Measurements from ENCODE around the gene TBL1X. TPM values are rescaled to one million over a fixed set of nuclear protein-coding genes. Genes with fewer than 3 reads are reported as not detected.

The TBL1X gene
- total RNA-seq, 1 experiment from 2014 or later = 15.0 TPM

DNA sequence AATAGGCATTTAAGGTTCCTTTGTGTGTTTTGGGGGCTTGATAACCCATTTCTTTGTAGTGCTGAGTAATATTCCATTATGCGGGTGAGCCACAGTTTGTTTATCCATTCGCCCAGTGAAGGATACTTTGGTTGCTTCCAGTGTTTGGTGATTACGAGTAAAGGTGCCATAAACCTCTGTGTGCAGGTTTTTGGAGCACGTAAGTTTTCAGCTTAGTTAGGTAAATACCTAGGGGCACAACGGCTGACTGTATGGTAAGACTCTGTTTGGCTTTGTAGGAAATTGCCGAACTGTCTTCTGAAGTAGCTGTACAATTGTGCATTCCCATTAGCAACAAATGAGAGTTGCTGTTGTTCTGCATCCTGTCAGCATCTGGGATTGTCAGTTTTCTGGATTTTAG is 3.8 kb upstream of the TBL1X start:
- CTCF ChIA-PET = interaction anchor here (0.5 kb wide), 1 partner anchor 73 kb away, joined by 4 read pairs; no protein-coding TSS in a partner anchor

DNA sequence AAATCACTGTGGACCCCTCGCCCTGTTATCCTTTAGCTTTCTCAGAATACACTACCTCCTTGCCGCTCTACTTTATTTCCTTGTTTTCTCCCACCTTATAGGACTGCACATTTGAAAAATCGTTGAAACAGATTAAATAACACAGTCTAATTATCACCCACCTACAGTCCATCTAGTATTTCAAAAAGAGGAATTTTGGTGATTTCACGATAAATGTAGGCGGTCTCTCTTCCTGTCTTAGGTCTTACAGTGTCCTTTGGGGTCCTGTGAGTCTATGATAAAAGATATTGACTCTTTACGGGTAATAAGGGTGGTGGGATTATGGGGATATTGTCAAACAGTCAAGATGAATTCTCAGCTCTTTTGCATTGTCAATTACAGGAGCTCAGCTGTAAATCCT is 2.4 kb upstream of the TBL1X start:
- ChIA-PET CTCF (interaction anchor here (0.6 to 1.2 kb wide), 2 partner anchors 10 to 115 kb away, joined by 3 read pairs; no protein-coding TSS in a partner anchor), POLR2A (interaction anchor here (0.6 to 1.3 kb wide), 3 partner anchors 16 to 1521 kb away, joined by 3 read pairs; no protein-coding TSS in a partner anchor)
- no TSS peak for BruUV-seq (replicated peaks)
- Mint-ChIP-seq H3K4me1 (ENCODE audit: insufficient read depth, unreplicated experiment) (peaks cover 14% of the 10 kb centered on the region), H3K4me3 (ENCODE audit: unreplicated experiment) (no peak overlapping the region), H3K27me3 (ENCODE audit: insufficient read depth, unreplicated experiment) (no peaks in the 10 kb centered on the region), H3K9me3 (ENCODE audit: unreplicated experiment) (no peaks in the 10 kb centered on the region), H3K27ac (ENCODE audit: low read depth, unreplicated experiment) (peak overlapping the region; percentile 30), H3K36me3 (ENCODE audit: insufficient read depth, unreplicated experiment) (peaks cover 6% of the 10 kb centered on the region)
- intact Hi-C loops (cut with micrococcal nuclease) = loop anchor here (2.0 kb wide), 3 partner anchors 110 to 492 kb away; no protein-coding TSS in a partner anchor
- DNase-seq (ENCODE audit: unreplicated experiment) = no peak
- TF ChIP-seq, protein P1, sequence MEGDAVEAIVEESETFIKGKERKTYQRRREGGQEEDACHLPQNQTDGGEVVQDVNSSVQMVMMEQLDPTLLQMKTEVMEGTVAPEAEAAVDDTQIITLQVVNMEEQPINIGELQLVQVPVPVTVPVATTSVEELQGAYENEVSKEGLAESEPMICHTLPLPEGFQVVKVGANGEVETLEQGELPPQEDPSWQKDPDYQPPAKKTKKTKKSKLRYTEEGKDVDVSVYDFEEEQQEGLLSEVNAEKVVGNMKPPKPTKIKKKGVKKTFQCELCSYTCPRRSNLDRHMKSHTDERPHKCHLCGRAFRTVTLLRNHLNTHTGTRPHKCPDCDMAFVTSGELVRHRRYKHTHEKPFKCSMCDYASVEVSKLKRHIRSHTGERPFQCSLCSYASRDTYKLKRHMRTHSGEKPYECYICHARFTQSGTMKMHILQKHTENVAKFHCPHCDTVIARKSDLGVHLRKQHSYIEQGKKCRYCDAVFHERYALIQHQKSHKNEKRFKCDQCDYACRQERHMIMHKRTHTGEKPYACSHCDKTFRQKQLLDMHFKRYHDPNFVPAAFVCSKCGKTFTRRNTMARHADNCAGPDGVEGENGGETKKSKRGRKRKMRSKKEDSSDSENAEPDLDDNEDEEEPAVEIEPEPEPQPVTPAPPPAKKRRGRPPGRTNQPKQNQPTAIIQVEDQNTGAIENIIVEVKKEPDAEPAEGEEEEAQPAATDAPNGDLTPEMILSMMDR (IDR thresholded peaks at IDR 0.05; ENCODE audit: unreplicated experiment) = no peak

More for the DNA sequence above, 3.8 kb upstream of the TBL1X start:
- POLR2A ChIA-PET = interaction anchor here (0.6 to 1.0 kb wide), 2 partner anchors 117 to 224 kb away, joined by 3 to 4 read pairs; no protein-coding TSS in a partner anchor
- no peak overlapping the region for H3K27ac Mint-ChIP-seq (ENCODE audit: low read depth, unreplicated experiment)
- BruUV-seq (replicated peaks) = no TSS peak
- intact Hi-C loops (cut with micrococcal nuclease) = no loop called here
- H3K9me3 Mint-ChIP-seq (ENCODE audit: unreplicated experiment) = no peaks in the 10 kb centered on the region
- TF ChIP-seq, protein P1 (IDR thresholded peaks at IDR 0.05; ENCODE audit: unreplicated experiment) = no peak
- H3K4me3 Mint-ChIP-seq (ENCODE audit: unreplicated experiment) = no peak overlapping the region
- peaks cover 6% of the 10 kb centered on the region for H3K36me3 Mint-ChIP-seq (ENCODE audit: insufficient read depth, unreplicated experiment)
- DNase-seq (ENCODE audit: unreplicated experiment) = no peak
- H3K27me3 Mint-ChIP-seq (ENCODE audit: insufficient read depth, unreplicated experiment) = no peaks in the 10 kb centered on the region
- H3K4me1 Mint-ChIP-seq (ENCODE audit: insufficient read depth, unreplicated experiment) = peaks cover 14% of the 10 kb centered on the region

DNA sequence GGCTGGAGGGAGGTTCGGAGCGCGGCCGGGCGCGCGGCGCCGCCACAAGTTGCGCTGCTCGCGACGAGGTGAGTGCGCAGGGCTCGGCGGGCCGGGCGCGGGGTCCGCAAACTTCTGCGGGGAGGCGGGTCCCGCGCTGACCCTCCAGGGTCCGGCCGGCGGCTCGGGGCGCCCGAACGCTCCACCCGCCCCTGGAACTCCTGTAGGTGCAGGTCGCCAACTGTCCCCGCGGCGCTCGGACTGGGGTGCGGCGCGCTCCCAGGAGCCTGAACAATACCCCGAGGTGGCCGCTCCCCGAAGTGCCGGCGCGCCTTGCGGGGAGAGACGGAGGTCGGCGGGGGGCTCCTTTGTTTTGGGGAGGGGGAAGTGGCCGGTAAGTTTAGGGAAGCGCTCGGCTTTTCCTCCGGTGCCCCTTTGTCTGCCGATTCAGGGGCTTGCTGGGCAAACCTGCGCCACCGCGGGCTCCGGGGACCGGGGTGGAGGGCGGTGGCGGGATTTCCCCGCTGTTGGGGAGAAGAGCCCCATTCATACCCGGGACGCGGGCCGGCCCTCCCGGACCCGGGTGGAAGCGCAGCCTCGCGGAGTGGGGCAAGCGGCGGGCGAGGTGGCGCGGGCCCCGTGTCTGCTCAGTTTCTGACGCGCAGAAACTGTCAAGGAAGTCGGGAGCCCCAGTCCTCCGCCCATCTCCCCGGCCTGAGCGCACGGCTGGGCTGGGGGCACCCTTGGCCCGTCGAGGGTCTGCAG is 694 bp downstream of the TBL1X start:
- no peak for DNase-seq (ENCODE audit: unreplicated experiment)
- ChIA-PET POLR2A (no interaction called here), CTCF (no interaction called here)
- no peak overlapping the region for H3K27ac Mint-ChIP-seq (ENCODE audit: low read depth, unreplicated experiment)
- H3K4me3 Mint-ChIP-seq (ENCODE audit: unreplicated experiment) = peak overlapping the region; percentile 52
- peaks cover 12% of the 10 kb centered on the region for H3K36me3 Mint-ChIP-seq (ENCODE audit: insufficient read depth, unreplicated experiment)
- no peaks in the 10 kb centered on the region for H3K27me3 Mint-ChIP-seq (ENCODE audit: insufficient read depth, unreplicated experiment)
- H3K9me3 Mint-ChIP-seq (ENCODE audit: unreplicated experiment) = no peaks in the 10 kb centered on the region
- H3K4me1 Mint-ChIP-seq (ENCODE audit: insufficient read depth, unreplicated experiment) = peaks cover 14% of the 10 kb centered on the region
- no TSS peak for BruUV-seq (replicated peaks)
- intact Hi-C loops (cut with micrococcal nuclease) = no loop called here
- TF ChIP-seq, protein P1 (IDR thresholded peaks at IDR 0.05; ENCODE audit: unreplicated experiment) = no peak

DNA sequence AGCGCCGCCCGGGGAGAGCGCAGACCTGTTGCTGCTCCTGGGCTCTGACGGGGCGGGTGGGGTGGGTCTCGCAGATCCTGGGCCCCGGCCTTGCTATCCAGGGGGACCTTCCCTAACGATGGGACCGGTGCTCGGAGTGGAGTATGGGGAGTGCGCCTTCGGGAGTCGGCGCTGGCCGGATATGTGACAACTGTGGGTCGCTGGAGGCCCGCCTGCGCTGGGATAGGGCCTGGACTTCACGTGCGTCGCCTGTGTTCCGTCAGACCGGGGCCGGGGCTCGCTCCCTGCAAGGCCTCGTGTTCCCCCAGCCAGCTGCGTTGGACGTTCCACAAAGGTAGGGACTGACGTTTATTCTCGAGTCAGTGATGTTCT is 1.3 kb downstream of the TBL1X start:
- intact Hi-C loops (cut with micrococcal nuclease) = no loop called here
- H3K27me3 Mint-ChIP-seq (ENCODE audit: insufficient read depth, unreplicated experiment) = no peaks in the 10 kb centered on the region
- ChIA-PET POLR2A (no interaction called here), CTCF (interaction anchor here (0.9 kb wide), 1 partner anchor 84 kb away, joined by 4 read pairs; no protein-coding TSS in a partner anchor)
- peak overlapping the region; percentile 58 for H3K4me3 Mint-ChIP-seq (ENCODE audit: unreplicated experiment)
- no peak overlapping the region for H3K27ac Mint-ChIP-seq (ENCODE audit: low read depth, unreplicated experiment)
- peaks cover 12% of the 10 kb centered on the region for H3K36me3 Mint-ChIP-seq (ENCODE audit: insufficient read depth, unreplicated experiment)
- DNase-seq (ENCODE audit: unreplicated experiment) = no peak
- H3K9me3 Mint-ChIP-seq (ENCODE audit: unreplicated experiment) = no peaks in the 10 kb centered on the region
- H3K4me1 Mint-ChIP-seq (ENCODE audit: insufficient read depth, unreplicated experiment) = peaks cover 14% of the 10 kb centered on the region
- no TSS peak for BruUV-seq (replicated peaks)
- TF ChIP-seq, protein P1 (IDR thresholded peaks at IDR 0.05; ENCODE audit: unreplicated experiment) = no peak
